PFSK-1 (cell line): ENCODE data around the gene SLAMF7.

Experiments used
- REST ChIP-seq, 2 experiments: IDR thresholded peaks; 2 replicates each; pipeline versions ENCODE4 v1.6.1 to v1.8.0; 2011 to 2012; ENCODE audit warnings: low read depth in 2 of 2, low read length in 2 of 2, control low read depth in 1 of 2, inconsistent platforms in 1 of 2, mild to moderate bottlenecking in 1 of 2, moderate library complexity in 1 of 2; ENCODE audit not compliant: insufficient read depth in 1 of 2
- TAF1 ChIP-seq: IDR thresholded peaks from 2 replicates; pipeline ENCODE4 v1.6.1; 2012; ENCODE audit warnings: low read length, control low read depth, borderline replicate concordance; ENCODE audit not compliant: insufficient read depth

GRCh38 chr1:160777486-160778089 lies 38.5 kb downstream of the SLAMF7 start:
- TF ChIP-seq TAF1 (no peak), REST (IDR thresholded peaks at IDR 0.05; ENCODE audit: insufficient read depth in 1 of 2, low read depth in 2 of 2, low read length in 2 of 2) (no peak)
